Dermis microvascular lymphatic vessel endothelial cell (primary cell): ENCODE data around the gene TXLNB. TPM values are rescaled to one million over a fixed set of nuclear protein-coding genes. Genes with fewer than 3 reads are reported as not detected.

Source experiments
- DNase-seq, 2 donors: peaks; one replicate each; pipeline versions ENCODE4 v3.0.0 to v3.0.0-alpha.2; 2010; ENCODE audit warnings: low read depth in 2 of 2
- total RNA-seq: library from RNA; depleted of rRNA; stranded (reverse); fragments of >200 nt; gene quantifications from 2 replicates; pipeline ENCODE4 v1.2.1, GENCODE V29; 2014

Gene TXLNB
- total RNA-seq, 1 donor from 2014 or later = 0.51 TPM

GRCh38 chr6:139271056-139271455, 20.7 kb downstream of the TXLNB start:
- no peak for DNase-seq

- DNase-seq = no peak
These were observed 21.5 kb downstream of the TXLNB start for GRCh38 chr6:139270249-139270648.

- no peak for DNase-seq
These were observed 26.1 kb downstream of the TXLNB start for GRCh38 chr6:139265512-139266190.

- DNase-seq = no peak
These were observed 29.1 kb downstream of the TXLNB start for GRCh38 chr6:139262519-139263300.

GRCh38 chr6:139257821-139258398, 33.9 kb downstream of the TXLNB start:
- DNase-seq = no peak

GRCh38 chr6:139257291-139257690, 34.5 kb downstream of the TXLNB start:
- no peak for DNase-seq

- no peak for DNase-seq
These were observed 35.7 kb downstream of the TXLNB start for GRCh38 chr6:139256087-139256486.

- no peak for DNase-seq
These were observed 37.6 kb downstream of the TXLNB start for GRCh38 chr6:139254196-139254595.

GRCh38 chr6:139253656-139254055, 38.1 kb downstream of the TXLNB start:
- DNase-seq = no peak

GRCh38 chr6:139251691-139252390, 40.0 kb downstream of the TXLNB start:
- DNase-seq = no peak

GRCh38 chr6:139251045-139251690, 40.6 kb downstream of the TXLNB start:
- peak; percentile 32 to 54 for DNase-seq

- DNase-seq = peak; percentile 37 to 69
These were observed 41.3 kb downstream of the TXLNB start for GRCh38 chr6:139250296-139251044.

GRCh38 chr6:139249395-139249794, 42.4 kb downstream of the TXLNB start:
- DNase-seq = no peak

GRCh38 chr6:139248911-139249310, 42.9 kb downstream of the TXLNB start:
- DNase-seq = no peak

- DNase-seq = peak; percentile 72 to 81
These were observed 44.2 kb downstream of the TXLNB start for GRCh38 chr6:139247618-139248017.

- no peak for DNase-seq
These were observed 48.3 kb downstream of the TXLNB start for GRCh38 chr6:139243536-139243935.

- DNase-seq = no peak
These were observed 49.1 kb downstream of the TXLNB start for GRCh38 chr6:139242457-139243240.

GRCh38 chr6:139240161-139241010, 51.4 kb downstream of the TXLNB start:
- peak; percentile 79 to 93 for DNase-seq

- no peak for DNase-seq
These were observed 52.7 kb downstream of the TXLNB start for GRCh38 chr6:139239064-139239463.
